CD4-positive, alpha-beta T cell (primary cell): ENCODE results near the gene ERGIC3. TPM values are rescaled to one million over a fixed set of nuclear protein-coding genes. Genes with fewer than 3 reads are reported as not detected.

Source experiments
- ATAC-seq: fragments of 200-7000 bp; cut with Tn5 transposase; one replicate; pipeline ENCODE4 v1.10.0; 2022; ENCODE audit warnings: mild to moderate bottlenecking; ENCODE audit not compliant: poor library complexity
- CTCF ChIA-PET: fragments of 350-600 bp; sonication (Branson Sonifier 250); formaldehyde crosslinking; loops from one replicate; lab custom pipeline; 2021; ENCODE audit warnings: antibody characterized with exemption, inconsistent platforms; lab: Charles Lee
- POLR2A ChIA-PET: fragments of 350-600 bp; sonication (Branson Sonifier 250); formaldehyde crosslinking; loops from one replicate; lab custom pipeline; 2021; ENCODE audit warnings: antibody characterized with exemption, inconsistent platforms; lab: Charles Lee
- DNase-seq, 14 experiments: peaks; one replicate each; pipeline ENCODE4 v3.0.0-alpha.2; 2013 to 2020; ENCODE audit warnings: mixed read lengths in 2 of 14
- H3K27ac ChIP-seq, 2 donors: one replicate each; pipeline versions ENCODE4 v1.5.1 to v1.7.0; 2013; ENCODE audit warnings: low read length in 2 of 2, low read depth in 1 of 2, mild to moderate bottlenecking in 1 of 2
- H3K27me3 ChIP-seq, 2 experiments: 1 replicate in 1 of 2; 2 replicates in 1 of 2; pipeline versions ENCODE4 v1.6.1 to v1.7.0; 2013; ENCODE audit warnings: low read length in 2 of 2, control low read depth in 1 of 2, mild to moderate bottlenecking in 1 of 2, moderate library complexity in 1 of 2; ENCODE audit not compliant: insufficient read depth in 2 of 2, control insufficient read depth in 1 of 2
- H3K36me3 ChIP-seq: one replicate; pipeline ENCODE4 v1.6.1; 2013; ENCODE audit warnings: low read length, control low read depth; ENCODE audit not compliant: insufficient read depth
- H3K4me1 ChIP-seq: one replicate; pipeline ENCODE4 v1.6.1; 2013; ENCODE audit warnings: low read length, control low read depth; ENCODE audit not compliant: insufficient read depth
- H3K4me3 ChIP-seq: one replicate; pipeline ENCODE4 v1.5.1; 2013; ENCODE audit warnings: mild to moderate bottlenecking, low read length, moderate library complexity
- H3K9me3 ChIP-seq, 2 experiments: 1 replicate in 1 of 2; 2 replicates in 1 of 2; pipeline versions ENCODE4 v1.6.1 to v1.7.0; 2013; ENCODE audit warnings: low read length in 2 of 2, mild to moderate bottlenecking in 2 of 2, control low read depth in 1 of 2, moderate library complexity in 1 of 2; ENCODE audit not compliant: control insufficient read depth in 1 of 2, insufficient read depth in 1 of 2
- H3K27ac Mint-ChIP-seq: one replicate; pipeline ENCODE4 v1.8.0; 2020; ENCODE audit warnings: mixed read lengths
- H3K27me3 Mint-ChIP-seq: one replicate; pipeline ENCODE4 v1.8.0; 2021; ENCODE audit warnings: mixed read lengths
- H3K36me3 Mint-ChIP-seq: one replicate; pipeline ENCODE4 v1.8.0; 2021; ENCODE audit warnings: low read depth, mixed read lengths
- H3K4me1 Mint-ChIP-seq: one replicate; pipeline ENCODE4 v1.8.0; 2021; ENCODE audit warnings: low read depth, mixed read lengths
- H3K4me3 Mint-ChIP-seq: one replicate; pipeline ENCODE4 v1.8.0; 2020; ENCODE audit warnings: mild to moderate bottlenecking, mixed read lengths
- H3K9me3 Mint-ChIP-seq: one replicate; pipeline ENCODE4 v1.8.0; 2020; ENCODE audit warnings: mixed read lengths
- CTCF ChIP-seq: fragments of 200-600 bp; IDR thresholded peaks from one replicate; pipeline ENCODE4 v1.8.0; 2022; ENCODE audit warnings: antibody characterized with exemption, mild to moderate bottlenecking
- intact Hi-C, 2 experiments: fragments of 100-400 bp; cut with DNase I in 1 of 2; cut with micrococcal nuclease in 1 of 2; formaldehyde crosslinking; loops; one replicate each; pipeline versions ENCODE4 v1.15.1 to v1.9.0; 2023 to 2025; cut with DNase I, micrococcal nuclease
- total RNA-seq, 174 experiments: library from RNA in 2 of 174; stranded (reverse) in 2 of 174; gene quantifications; one replicate each; pipeline ENCODE4 v1.2.3 and lab custom pipeline; 2021 to 2026

The ERGIC3 gene
- total RNA-seq, 2 experiments from 2014 or later, result 144 to 146 TPM

GRCh38 chr20:35598899-35599775 lies 57.3 kb downstream of the ERGIC3 start:
- ATAC-seq, result no peak

DNA sequence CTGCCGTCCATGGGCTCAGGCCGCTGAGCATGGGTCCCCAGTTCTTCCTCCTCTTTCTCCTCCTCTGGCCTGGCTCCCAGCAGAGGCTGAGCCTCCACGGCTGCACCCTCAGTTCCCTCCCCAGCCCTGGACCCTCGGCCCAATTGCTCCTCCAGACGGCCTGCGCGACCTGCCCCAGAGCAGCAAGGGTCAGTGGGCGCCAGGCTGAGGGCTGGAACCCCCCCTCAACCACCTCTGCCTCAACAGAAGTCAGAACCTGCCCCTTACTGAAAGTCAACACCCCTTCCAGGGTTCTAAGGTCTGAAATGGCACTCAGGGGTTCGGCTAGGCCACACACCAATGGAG lies 57.9 kb downstream of the ERGIC3 start:
- H3K36me3 ChIP-seq, result no peaks in the 10 kb centered on the region
- CTCF ChIA-PET, result interaction anchor here (4.0 kb wide), 1 partner anchor 20 kb away, joined by 27 read pairs; no protein-coding TSS in a partner anchor
- peaks cover 9 to 15% of the 10 kb centered on the region in 2 experiments for H3K27me3 ChIP-seq
- no peak overlapping the region for H3K27ac ChIP-seq
- no peaks in the 10 kb centered on the region for H3K9me3 ChIP-seq
- Mint-ChIP-seq H3K27me3 (peaks cover 22% of the 10 kb centered on the region), H3K4me1 (peaks cover 14% of the 10 kb centered on the region), H3K27ac (no peak overlapping the region), H3K9me3 (no peaks in the 10 kb centered on the region), H3K36me3 (no peaks in the 10 kb centered on the region), H3K4me3 (no peak overlapping the region)
- no peak for ATAC-seq
- POLR2A ChIA-PET, result interaction anchor here (2.0 kb wide), 1 partner anchor 172 kb away, joined by 4 read pairs; the partner anchor contains the start of gene PHF20
- TF ChIP-seq CTCF, result no peak
- intact Hi-C loops, result loop anchor here (2.0 to 10.0 kb wide), 6 partner anchors 17 to 285 kb away; partner anchors contain the start of genes CPNE1 (in 2 of the 2), RBM12 (in 2 of the 2), NFS1 (in 1 of the 2) and ROMO1 (in 1 of the 2)
- no peak for DNase-seq
- peaks cover 19% of the 10 kb centered on the region for H3K4me1 ChIP-seq
- H3K4me3 ChIP-seq, result no peak overlapping the region

More at GRCh38 chr20:35598899-35599775, 57.3 kb downstream of the ERGIC3 start:
- H3K4me3 Mint-ChIP-seq, result no peak overlapping the region
- H3K36me3 ChIP-seq, result no peaks in the 10 kb centered on the region
- H3K9me3 ChIP-seq, result no peaks in the 10 kb centered on the region
- no peak for TF ChIP-seq CTCF
- intact Hi-C loops, result no loop called here
- no peaks in the 10 kb centered on the region for H3K36me3 Mint-ChIP-seq
- peaks cover 14% of the 10 kb centered on the region for H3K4me1 Mint-ChIP-seq
- CTCF ChIA-PET, result no interaction called here
- no peak overlapping the region for H3K27ac Mint-ChIP-seq
- no peak for DNase-seq
- H3K9me3 Mint-ChIP-seq, result no peaks in the 10 kb centered on the region
- peaks cover 22% of the 10 kb centered on the region for H3K27me3 Mint-ChIP-seq
- no peak overlapping the region for H3K27ac ChIP-seq
- peaks cover 9 to 15% of the 10 kb centered on the region in 2 experiments for H3K27me3 ChIP-seq
- no peak overlapping the region for H3K4me3 ChIP-seq
- peaks cover 19% of the 10 kb centered on the region for H3K4me1 ChIP-seq
- POLR2A ChIA-PET, result interaction anchor here (1.0 kb wide), 1 partner anchor 65 kb away, joined by 3 read pairs; no protein-coding TSS in a partner anchor

GRCh38 chr20:35600176-35600992 lies 58.5 kb downstream of the ERGIC3 start:
- Mint-ChIP-seq H3K9me3 (no peaks in the 10 kb centered on the region), H3K27ac (no peak overlapping the region), H3K4me1 (peaks cover 14% of the 10 kb centered on the region), H3K27me3 (peaks cover 22% of the 10 kb centered on the region), H3K4me3 (peak overlapping the region; percentile 77), H3K36me3 (no peaks in the 10 kb centered on the region)
- H3K4me1 ChIP-seq, result peaks cover 19% of the 10 kb centered on the region
- TF ChIP-seq CTCF, result no peak
- no peak overlapping the region for H3K27ac ChIP-seq
- DNase-seq (no peak), ATAC-seq (no peak)
- intact Hi-C loops, result loop anchor here (2.0 to 10.0 kb wide), 6 partner anchors 16 to 284 kb away; partner anchors contain the start of genes CPNE1 (in 2 of the 2), RBM12 (in 2 of the 2), NFS1 (in 1 of the 2) and ROMO1 (in 1 of the 2)
- H3K36me3 ChIP-seq, result no peaks in the 10 kb centered on the region
- H3K4me3 ChIP-seq, result peak overlapping the region; percentile 58
- H3K9me3 ChIP-seq, result no peaks in the 10 kb centered on the region
- ChIA-PET POLR2A (interaction anchor here (0.9 to 2.0 kb wide), 7 partner anchors 17 to 354 kb away, joined by 3 to 36 read pairs (median 5); partner anchors contain the start of genes NFS1, PHF20, RBM39 and ROMO1), CTCF (interaction anchor here (0.9 to 4.0 kb wide), 5 partner anchors 19 to 139 kb away, joined by 4 to 27 read pairs (median 5); no protein-coding TSS in a partner anchor)
- H3K27me3 ChIP-seq, result peaks cover 9 to 15% of the 10 kb centered on the region in 2 experiments
